IgD-negative memory B cell (primary cell): Measurements from ENCODE around the gene SNRK. TPM values are rescaled to one million over a fixed set of nuclear protein-coding genes. Genes with fewer than 3 reads are reported as not detected.

Experiments used
- H3K27ac Mint-ChIP-seq, 3 donors: one replicate each; pipeline ENCODE4 v1.8.0; 2020 to 2022; ENCODE audit warnings: mild to moderate bottlenecking in 3 of 3, mixed read lengths in 3 of 3, moderate library complexity in 1 of 3
- H3K27me3 Mint-ChIP-seq: one replicate; pipeline ENCODE4 v1.8.0; 2021; ENCODE audit warnings: mixed read lengths
- H3K36me3 Mint-ChIP-seq: one replicate; pipeline ENCODE4 v1.8.0; 2020; ENCODE audit warnings: mild to moderate bottlenecking, mixed read lengths
- H3K4me1 Mint-ChIP-seq, 3 donors: one replicate each; pipeline ENCODE4 v1.8.0; 2020 to 2022; ENCODE audit warnings: mixed read lengths in 3 of 3, mild to moderate bottlenecking in 1 of 3
- H3K4me3 Mint-ChIP-seq, 4 donors: one replicate each; pipeline ENCODE4 v1.8.0; 2020 to 2022; ENCODE audit warnings: mild to moderate bottlenecking in 4 of 4, mixed read lengths in 4 of 4, moderate library complexity in 3 of 4
- H3K9me3 Mint-ChIP-seq, 3 donors: one replicate each; pipeline ENCODE4 v1.8.0; 2020 to 2021; ENCODE audit warnings: mixed read lengths in 3 of 3, mild to moderate bottlenecking in 1 of 3
- polyA plus RNA-seq: library from polyadenylated mRNA; unstranded; fragments of 300-500 nt; fragmentation: Illumina TruSeq; gene quantifications from one replicate; pipeline ENCODE4 v1.2.3, GENCODE V29; 2021

Gene SNRK
- polyA plus RNA-seq, 1 donor from 2014 or later, result 24.8 TPM

- Mint-ChIP-seq H3K4me1 (peaks cover 12 to 24% (median 17%) of the 10 kb centered on the region in 3 donors), H3K27ac (no peak overlapping the region), H3K4me3 (no peak overlapping the region), H3K27me3 (peaks cover 15% of the 10 kb centered on the region), H3K36me3 (peaks cover 1% of the 10 kb centered on the region), H3K9me3 (no peaks in the 10 kb centered on the region)
These were observed 29.5 kb upstream of the SNRK start for GRCh38 chr3:43256714-43257461.

DNA sequence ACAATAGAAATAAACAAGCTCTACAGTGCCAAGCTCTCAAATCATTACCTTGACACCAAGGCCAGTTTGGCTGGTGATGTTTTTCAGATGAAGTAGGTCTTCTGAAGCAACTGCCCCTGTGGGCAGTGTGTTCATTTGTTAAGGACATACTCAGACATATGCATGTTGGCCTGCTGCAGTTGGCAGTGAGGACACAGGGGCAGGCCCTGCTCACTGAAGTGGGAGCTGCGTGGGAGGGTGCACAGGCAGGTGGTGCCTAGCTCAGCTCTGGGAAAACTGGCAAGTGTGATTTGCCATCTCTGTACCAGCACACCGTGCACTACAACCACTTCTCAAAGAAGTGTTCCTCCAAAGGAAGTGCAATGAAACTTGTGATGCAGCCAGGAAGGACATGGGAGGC lies 28.5 kb upstream of the SNRK start:
- H3K9me3 Mint-ChIP-seq, result no peaks in the 10 kb centered on the region
- H3K36me3 Mint-ChIP-seq, result peaks cover under 1% of the 10 kb centered on the region
- H3K4me3 Mint-ChIP-seq, result no peak overlapping the region
- peaks cover 12 to 24% (median 17%) of the 10 kb centered on the region in 3 donors for H3K4me1 Mint-ChIP-seq
- H3K27ac Mint-ChIP-seq, result no peak overlapping the region
- H3K27me3 Mint-ChIP-seq, result peaks cover 12% of the 10 kb centered on the region

DNA sequence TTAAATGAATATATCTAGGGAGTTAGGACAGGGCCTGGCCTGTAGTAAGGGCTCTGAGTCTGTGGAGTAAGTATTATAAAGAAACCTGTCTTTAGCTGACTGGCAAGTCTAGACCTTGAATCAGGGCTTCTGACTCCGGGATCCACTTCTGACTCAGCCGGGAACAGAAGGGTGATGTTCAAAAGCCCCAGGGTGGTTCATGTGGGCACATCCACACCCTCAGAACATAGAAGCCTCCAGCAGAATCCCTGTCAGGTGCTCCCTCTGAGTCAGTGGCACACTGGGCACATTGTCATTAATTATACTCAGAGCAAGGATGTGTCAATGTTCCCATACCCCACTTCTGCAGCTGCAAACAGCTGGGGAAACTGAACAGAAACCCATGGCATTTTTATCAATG lies 26.7 kb upstream of the SNRK start:
- H3K4me1 Mint-ChIP-seq, result peaks cover 12 to 24% (median 17%) of the 10 kb centered on the region in 3 donors
- H3K27ac Mint-ChIP-seq, result no peak overlapping the region
- H3K27me3 Mint-ChIP-seq, result peaks cover 9% of the 10 kb centered on the region
- no peak overlapping the region for H3K4me3 Mint-ChIP-seq
- no peaks in the 10 kb centered on the region for H3K9me3 Mint-ChIP-seq
- H3K36me3 Mint-ChIP-seq, result no peaks in the 10 kb centered on the region

DNA sequence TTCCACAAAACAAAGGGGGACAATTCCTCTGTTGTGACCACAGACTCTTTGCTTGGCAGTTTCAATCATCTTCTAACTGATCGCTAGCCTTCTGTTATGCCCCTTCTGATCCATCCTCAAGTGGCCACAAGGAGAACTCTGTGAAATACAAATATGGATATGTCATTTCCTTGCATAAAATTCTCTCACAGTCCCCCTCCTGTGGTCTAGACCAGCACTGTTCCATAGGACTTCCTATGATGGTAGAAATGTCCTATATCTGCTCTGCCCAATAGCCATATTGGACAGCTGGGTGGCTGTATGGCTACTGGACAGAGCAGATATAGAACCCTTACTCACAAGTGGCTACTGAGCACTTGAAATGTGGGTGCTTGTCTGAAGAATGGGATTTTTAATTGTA lies 25.9 kb upstream of the SNRK start:
- H3K4me1 Mint-ChIP-seq, result peaks cover 12 to 24% (median 16%) of the 10 kb centered on the region in 3 donors
- no peak overlapping the region for H3K4me3 Mint-ChIP-seq
- no peak overlapping the region for H3K27ac Mint-ChIP-seq
- peaks cover 6% of the 10 kb centered on the region for H3K27me3 Mint-ChIP-seq
- no peaks in the 10 kb centered on the region for H3K9me3 Mint-ChIP-seq
- no peaks in the 10 kb centered on the region for H3K36me3 Mint-ChIP-seq

DNA sequence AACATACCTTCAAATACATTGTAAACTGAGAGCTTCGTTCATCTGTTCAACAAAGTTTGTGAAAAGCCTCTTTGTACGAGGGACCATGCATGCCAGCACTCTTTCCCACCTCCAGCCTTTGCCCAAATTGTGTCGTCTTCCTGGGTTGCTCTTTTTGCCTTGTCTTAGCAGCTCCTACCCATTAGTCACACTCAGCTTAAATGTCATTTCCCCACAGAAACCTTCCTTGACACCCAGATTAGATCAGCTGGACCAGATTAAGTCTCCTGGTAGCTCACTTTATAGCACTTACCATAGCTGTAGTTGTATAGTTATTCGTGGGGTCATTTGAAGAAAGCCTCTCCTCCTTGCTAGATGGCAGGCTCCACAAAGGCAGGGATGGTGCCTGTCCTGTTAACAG lies 24.1 kb upstream of the SNRK start:
- H3K9me3 Mint-ChIP-seq, result no peaks in the 10 kb centered on the region
- H3K27me3 Mint-ChIP-seq, result peaks cover 6% of the 10 kb centered on the region
- H3K4me3 Mint-ChIP-seq, result no peak overlapping the region
- H3K36me3 Mint-ChIP-seq, result no peaks in the 10 kb centered on the region
- H3K4me1 Mint-ChIP-seq, result peaks cover 8 to 17% (median 12%) of the 10 kb centered on the region in 3 donors
- H3K27ac Mint-ChIP-seq, result no peak overlapping the region

DNA sequence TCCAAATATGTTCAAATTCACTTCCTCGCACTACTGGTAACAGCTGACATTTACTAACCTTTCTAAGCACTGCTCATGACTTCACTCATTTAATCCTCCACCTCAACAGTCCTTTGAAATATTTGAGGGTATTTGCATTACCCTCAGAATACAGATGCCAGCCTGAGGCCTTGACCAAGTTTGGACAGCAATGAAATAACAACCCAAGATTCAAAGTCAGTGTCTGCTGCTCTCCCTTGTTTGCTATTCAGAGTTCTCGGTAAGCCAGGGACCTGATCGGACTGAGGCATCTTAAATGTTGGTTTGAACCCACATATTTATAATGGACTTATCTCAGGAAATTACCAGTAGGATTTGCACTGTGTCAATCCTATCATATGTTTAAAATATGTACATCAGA lies 19.9 kb upstream of the SNRK start:
- Mint-ChIP-seq H3K27me3 (peaks cover 4% of the 10 kb centered on the region), H3K36me3 (no peaks in the 10 kb centered on the region), H3K9me3 (no peaks in the 10 kb centered on the region), H3K4me1 (no peaks in the 10 kb centered on the region), H3K27ac (no peak overlapping the region), H3K4me3 (no peak overlapping the region)

- no peaks in the 10 kb centered on the region for H3K9me3 Mint-ChIP-seq
- peaks cover 4% of the 10 kb centered on the region for H3K27me3 Mint-ChIP-seq
- H3K27ac Mint-ChIP-seq, result no peak overlapping the region
- no peaks in the 10 kb centered on the region for H3K4me1 Mint-ChIP-seq
- H3K4me3 Mint-ChIP-seq, result no peak overlapping the region
- no peaks in the 10 kb centered on the region for H3K36me3 Mint-ChIP-seq
These were observed 19.3 kb upstream of the SNRK start for GRCh38 chr3:43266995-43267394.

- Mint-ChIP-seq H3K4me1 (no peaks in the 10 kb centered on the region), H3K4me3 (no peak overlapping the region), H3K27me3 (peaks cover 2% of the 10 kb centered on the region)
These were observed 17.7 kb upstream of the SNRK start for GRCh38 chr3:43268636-43269035.

DNA sequence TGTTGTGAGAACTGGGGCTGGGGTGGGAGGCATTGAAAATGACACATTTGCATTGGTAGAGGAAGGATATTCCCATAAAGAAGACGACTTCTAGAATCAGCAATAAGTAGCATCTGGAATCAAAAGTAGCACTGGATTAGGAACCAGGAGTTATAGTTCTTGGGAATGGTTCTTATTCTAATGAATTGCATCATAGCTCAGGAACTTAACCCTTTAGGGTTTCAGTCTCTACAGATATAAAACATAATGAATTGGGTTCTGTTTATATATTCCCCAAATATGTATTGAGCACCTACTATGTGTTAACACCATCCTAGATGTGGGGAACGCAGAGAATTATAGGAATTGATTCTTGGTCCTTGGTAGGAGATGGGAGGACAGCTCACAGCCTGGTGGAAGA lies 16.3 kb upstream of the SNRK start:
- no peaks in the 10 kb centered on the region for H3K4me1 Mint-ChIP-seq
- peaks cover 4% of the 10 kb centered on the region for H3K27me3 Mint-ChIP-seq
- H3K36me3 Mint-ChIP-seq, result no peaks in the 10 kb centered on the region
- H3K9me3 Mint-ChIP-seq, result no peaks in the 10 kb centered on the region
- no peak overlapping the region for H3K27ac Mint-ChIP-seq
- no peak overlapping the region for H3K4me3 Mint-ChIP-seq

More at GRCh38 chr3:43268636-43269035, 17.7 kb upstream of the SNRK start:
- Mint-ChIP-seq H3K27ac (no peak overlapping the region), H3K9me3 (no peaks in the 10 kb centered on the region), H3K36me3 (no peaks in the 10 kb centered on the region)

- Mint-ChIP-seq H3K36me3 (peaks cover 2% of the 10 kb centered on the region), H3K27me3 (peaks cover 6% of the 10 kb centered on the region)
These were observed 12.9 kb upstream of the SNRK start for GRCh38 chr3:43273416-43273815.

GRCh38 chr3:43279082-43279481 lies 7.3 kb upstream of the SNRK start:
- peak overlapping the region in 1 of 3 donors; percentile 47 for H3K27ac Mint-ChIP-seq
- peaks cover 4% of the 10 kb centered on the region for H3K36me3 Mint-ChIP-seq
- no peak overlapping the region for H3K4me3 Mint-ChIP-seq
- H3K27me3 Mint-ChIP-seq, result peaks cover 6% of the 10 kb centered on the region
- no peaks in the 10 kb centered on the region for H3K4me1 Mint-ChIP-seq
- peaks cover 0 to 2% (median 0%) of the 10 kb centered on the region in 3 donors for H3K9me3 Mint-ChIP-seq

More at GRCh38 chr3:43273416-43273815, 12.9 kb upstream of the SNRK start:
- Mint-ChIP-seq H3K27ac (no peak overlapping the region), H3K9me3 (peaks cover 0 to 2% (median 0%) of the 10 kb centered on the region in 3 donors), H3K4me3 (peak overlapping the region in 1 of 4 donors; percentile 4), H3K4me1 (no peaks in the 10 kb centered on the region)

DNA sequence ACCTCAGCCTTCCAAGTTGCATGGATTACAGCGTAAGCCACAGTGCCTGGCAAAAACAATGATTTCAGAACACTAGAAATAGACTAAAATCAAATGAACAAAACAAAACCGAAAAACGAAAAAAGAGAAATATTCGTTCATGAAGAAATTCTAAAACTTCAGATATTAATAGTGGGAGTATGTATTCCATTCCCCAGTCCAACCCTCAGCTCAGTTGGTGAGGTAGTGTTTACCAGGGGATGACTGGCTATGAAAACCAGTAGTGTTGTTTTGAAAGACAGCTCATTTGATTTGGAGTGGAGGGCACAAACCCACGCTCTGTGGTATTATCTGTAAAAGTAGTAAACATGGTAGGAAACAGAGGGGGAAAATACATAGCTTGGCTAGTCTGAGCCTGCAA lies 6.8 kb upstream of the SNRK start:
- H3K27ac Mint-ChIP-seq, result no peak overlapping the region
- H3K36me3 Mint-ChIP-seq, result peaks cover 4% of the 10 kb centered on the region
- peaks cover 0 to 2% (median 0%) of the 10 kb centered on the region in 3 donors for H3K9me3 Mint-ChIP-seq
- no peaks in the 10 kb centered on the region for H3K4me1 Mint-ChIP-seq
- peaks cover 5% of the 10 kb centered on the region for H3K27me3 Mint-ChIP-seq
- no peak overlapping the region for H3K4me3 Mint-ChIP-seq

- H3K27ac Mint-ChIP-seq, result no peak overlapping the region
- peaks cover 0 to 2% (median 0%) of the 10 kb centered on the region in 3 donors for H3K9me3 Mint-ChIP-seq
- H3K4me1 Mint-ChIP-seq, result peaks cover 0 to 2% (median 2%) of the 10 kb centered on the region in 3 donors
- H3K36me3 Mint-ChIP-seq, result peaks cover 4% of the 10 kb centered on the region
- H3K4me3 Mint-ChIP-seq, result peak overlapping the region in 1 of 4 donors; percentile 46
- H3K27me3 Mint-ChIP-seq, result peaks cover 5% of the 10 kb centered on the region
These were observed 5.3 kb upstream of the SNRK start for GRCh38 chr3:43281020-43281419.

DNA sequence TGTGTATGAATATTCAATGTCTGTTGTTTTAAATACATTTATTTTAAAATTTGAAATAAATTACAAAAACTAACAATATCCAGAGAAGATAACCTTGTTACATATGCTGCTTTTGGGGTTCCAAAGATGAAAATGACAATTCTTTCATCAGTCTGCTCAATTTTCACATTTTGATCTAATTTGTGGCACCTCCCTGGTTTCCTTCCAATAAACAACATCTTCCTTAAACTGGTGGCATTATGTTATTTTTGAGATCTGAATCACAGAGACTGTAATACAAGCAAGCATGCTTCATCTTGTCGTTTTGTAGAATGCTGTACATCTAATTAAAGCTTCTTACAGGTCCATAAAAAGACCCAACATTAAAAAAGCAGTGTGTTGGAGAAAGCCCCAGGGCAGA lies 2.2 kb upstream of the SNRK start:
- Mint-ChIP-seq H3K36me3 (peaks cover 9% of the 10 kb centered on the region), H3K9me3 (no peaks in the 10 kb centered on the region), H3K4me1 (peaks cover 17 to 24% (median 17%) of the 10 kb centered on the region in 3 donors), H3K27ac (no peak overlapping the region), H3K4me3 (peak overlapping the region in 1 of 4 donors; percentile 99), H3K27me3 (peaks cover 2% of the 10 kb centered on the region)

- H3K9me3 Mint-ChIP-seq, result no peaks in the 10 kb centered on the region
- no peaks in the 10 kb centered on the region for H3K27me3 Mint-ChIP-seq
- peaks cover 25 to 35% (median 30%) of the 10 kb centered on the region in 3 donors for H3K4me1 Mint-ChIP-seq
- peak overlapping the region; percentile 96 to 100 (median 99) for H3K4me3 Mint-ChIP-seq
- peaks cover 9% of the 10 kb centered on the region for H3K36me3 Mint-ChIP-seq
- peak overlapping the region; percentile 81 to 100 (median 99) for H3K27ac Mint-ChIP-seq
These were observed 696 bp upstream of the SNRK start for GRCh38 chr3:43285644-43286043.
